HCEC 1CT (cell line): ENCODE data around the gene ETNK1.

Source experiments
- DNase-seq: peaks from one replicate; pipeline ENCODE4 v3.0.0-alpha.2; 2017

The ETNK1 gene

GRCh38 chr12:22635812-22636211, 10.8 kb downstream of the ETNK1 start:
- DNase-seq: no peak

- no peak for DNase-seq
Measured at GRCh38 chr12:22640851-22641250, 15.9 kb downstream of the ETNK1 start.

- no peak for DNase-seq
Measured at GRCh38 chr12:22641353-22642053, 16.5 kb downstream of the ETNK1 start.

- DNase-seq: no peak
Measured at GRCh38 chr12:22648668-22649067, 23.7 kb downstream of the ETNK1 start.

GRCh38 chr12:22653075-22653474, 28.1 kb downstream of the ETNK1 start:
- no peak for DNase-seq

GRCh38 chr12:22653791-22654190, 28.8 kb downstream of the ETNK1 start:
- no peak for DNase-seq

GRCh38 chr12:22656376-22656775, 31.4 kb downstream of the ETNK1 start:
- DNase-seq: no peak

- DNase-seq: no peak
Measured at GRCh38 chr12:22656831-22657230, 31.9 kb downstream of the ETNK1 start.

GRCh38 chr12:22657538-22657937, 32.6 kb downstream of the ETNK1 start:
- peak; percentile 56 for DNase-seq

- DNase-seq: peak; percentile 88
Measured at GRCh38 chr12:22658214-22658613, 33.2 kb downstream of the ETNK1 start.

- no peak for DNase-seq
Measured at GRCh38 chr12:22662356-22662755, 37.4 kb downstream of the ETNK1 start.

GRCh38 chr12:22665476-22665875, 40.5 kb downstream of the ETNK1 start:
- DNase-seq: no peak

- DNase-seq: no peak
Measured at GRCh38 chr12:22667122-22667521, 42.2 kb downstream of the ETNK1 start.

- DNase-seq: no peak
Measured at GRCh38 chr12:22668441-22668840, 43.5 kb downstream of the ETNK1 start.

GRCh38 chr12:22670762-22671161, 45.8 kb downstream of the ETNK1 start:
- DNase-seq: peak; percentile 14

- DNase-seq: peak; percentile 79
Measured at GRCh38 chr12:22672951-22673350, 48.0 kb downstream of the ETNK1 start.

GRCh38 chr12:22677781-22678574, 53.0 kb downstream of the ETNK1 start:
- no peak for DNase-seq

- DNase-seq: no peak
Measured at GRCh38 chr12:22682663-22683062, 57.7 kb downstream of the ETNK1 start.

- DNase-seq: no peak
Measured at GRCh38 chr12:22683131-22683530, 58.2 kb downstream of the ETNK1 start.

- peak; percentile 59 for DNase-seq
Measured at GRCh38 chr12:22684140-22685118, 59.5 kb downstream of the ETNK1 start.

- DNase-seq: no peak
Measured at GRCh38 chr12:22686193-22686592, 61.2 kb downstream of the ETNK1 start.

- DNase-seq: peak; percentile 77
Measured at GRCh38 chr12:22687361-22688076, 62.5 kb downstream of the ETNK1 start.
